ENCODE results near the gene PPL. TPM values are rescaled to one million over a fixed set of nuclear protein-coding genes. Genes with fewer than 3 reads are reported as not detected.
A peak's percentile ranks its signal among the peaks of the same experiment; 100 is the strongest.

The PPL gene
- total and polyA plus RNA-seq, 2 experiments from 2014 or later: 32.8 to 44.5 TPM

GRCh38 chr16:4940719-4941118 lies 3.8 kb upstream of the PPL start:
- Histone ChIP-seq H3K4me3 (no peak overlapping the region), H3K79me2 (peaks cover 4% of the 10 kb centered on the region), H3K36me3 (replicated peaks; ENCODE audit: insufficient read depth, low read depth) (no peaks in the 10 kb centered on the region), H3K27me3 (no peaks in the 10 kb centered on the region), H4K20me1 (ENCODE audit: insufficient read depth, poor library complexity, severe bottlenecking) (no peaks in the 10 kb centered on the region), H3K9me2 (replicated peaks; ENCODE audit: insufficient read depth) (no peaks in the 10 kb centered on the region), H3K4me1 (ENCODE audit: insufficient read depth) (peaks cover 42% of the 10 kb centered on the region), H3K27ac (no peak overlapping the region), H2AFZ (no peak overlapping the region), H3K9me3 (ENCODE audit: low read depth) (no peaks in the 10 kb centered on the region), H3K4me2 (no peak overlapping the region)
- no peak for DNase-seq (ENCODE audit: low spot score)
- WGBS (ENCODE audit: low lambda C conversion rate, missing lambda C conversion rate): 73% methylated on average over 7 of the region's 7 CpGs
- no peak for TF ChIP-seq EZH2phosphoT487 (IDR thresholded peaks at IDR 0.05; ENCODE audit: low read depth, severe bottlenecking, unreplicated experiment)

DNA sequence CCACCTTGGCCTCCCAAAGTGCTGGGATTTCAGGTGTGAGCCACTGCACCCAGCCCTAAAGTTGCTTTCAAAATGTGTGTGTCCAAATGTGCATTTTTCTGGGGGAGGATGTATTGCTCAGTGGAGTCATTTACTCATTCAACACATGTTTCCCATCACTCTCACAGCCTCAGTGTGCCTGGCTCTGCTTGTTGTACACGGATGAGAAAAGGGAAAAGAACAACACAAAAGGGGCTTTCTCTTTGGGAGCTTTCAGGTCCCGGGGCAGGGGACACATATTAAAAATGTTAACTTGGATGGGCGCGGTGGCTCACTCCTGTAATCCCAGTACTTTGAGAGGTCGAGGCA lies 1.7 kb upstream of the PPL start:
- Histone ChIP-seq H3K79me2 (peaks cover 24% of the 10 kb centered on the region), H3K9me2 (replicated peaks; ENCODE audit: insufficient read depth) (no peaks in the 10 kb centered on the region), H3K4me2 (no peak overlapping the region), H3K36me3 (replicated peaks; ENCODE audit: insufficient read depth, low read depth) (no peaks in the 10 kb centered on the region), H3K9me3 (ENCODE audit: low read depth) (no peaks in the 10 kb centered on the region), H2AFZ (no peak overlapping the region), H3K27me3 (no peaks in the 10 kb centered on the region), H3K4me1 (ENCODE audit: insufficient read depth) (peaks cover 27% of the 10 kb centered on the region), H3K4me3 (no peak overlapping the region), H4K20me1 (ENCODE audit: insufficient read depth, poor library complexity, severe bottlenecking) (peaks cover 2% of the 10 kb centered on the region), H3K27ac (no peak overlapping the region)
- TF ChIP-seq EZH2 (IDR thresholded peaks at IDR 0.05; ENCODE audit: borderline replicate concordance) (no peak), EZH2phosphoT487 (IDR thresholded peaks at IDR 0.05; ENCODE audit: low read depth, severe bottlenecking, unreplicated experiment) (no peak)
- TF ChIP-seq, protein P1, sequence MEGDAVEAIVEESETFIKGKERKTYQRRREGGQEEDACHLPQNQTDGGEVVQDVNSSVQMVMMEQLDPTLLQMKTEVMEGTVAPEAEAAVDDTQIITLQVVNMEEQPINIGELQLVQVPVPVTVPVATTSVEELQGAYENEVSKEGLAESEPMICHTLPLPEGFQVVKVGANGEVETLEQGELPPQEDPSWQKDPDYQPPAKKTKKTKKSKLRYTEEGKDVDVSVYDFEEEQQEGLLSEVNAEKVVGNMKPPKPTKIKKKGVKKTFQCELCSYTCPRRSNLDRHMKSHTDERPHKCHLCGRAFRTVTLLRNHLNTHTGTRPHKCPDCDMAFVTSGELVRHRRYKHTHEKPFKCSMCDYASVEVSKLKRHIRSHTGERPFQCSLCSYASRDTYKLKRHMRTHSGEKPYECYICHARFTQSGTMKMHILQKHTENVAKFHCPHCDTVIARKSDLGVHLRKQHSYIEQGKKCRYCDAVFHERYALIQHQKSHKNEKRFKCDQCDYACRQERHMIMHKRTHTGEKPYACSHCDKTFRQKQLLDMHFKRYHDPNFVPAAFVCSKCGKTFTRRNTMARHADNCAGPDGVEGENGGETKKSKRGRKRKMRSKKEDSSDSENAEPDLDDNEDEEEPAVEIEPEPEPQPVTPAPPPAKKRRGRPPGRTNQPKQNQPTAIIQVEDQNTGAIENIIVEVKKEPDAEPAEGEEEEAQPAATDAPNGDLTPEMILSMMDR (IDR thresholded peaks at IDR 0.05; ENCODE audit: poor library complexity): no peak
- WGBS (ENCODE audit: low lambda C conversion rate, missing lambda C conversion rate): 89% methylated on average over 5 of the region's 5 CpGs
- no peak for DNase-seq (ENCODE audit: low spot score)

- TF ChIP-seq, protein P1 (IDR thresholded peaks at IDR 0.05; ENCODE audit: poor library complexity): no peak
- TF ChIP-seq EZH2 (IDR thresholded peaks at IDR 0.05; ENCODE audit: borderline replicate concordance) (no peak), EZH2phosphoT487 (IDR thresholded peaks at IDR 0.05; ENCODE audit: low read depth, severe bottlenecking, unreplicated experiment) (no peak)
- Histone ChIP-seq H3K4me3 (no peak overlapping the region), H3K36me3 (replicated peaks; ENCODE audit: insufficient read depth, low read depth) (no peaks in the 10 kb centered on the region), H3K4me1 (ENCODE audit: insufficient read depth) (peaks cover 21% of the 10 kb centered on the region), H2AFZ (no peak overlapping the region), H3K27me3 (no peaks in the 10 kb centered on the region), H3K27ac (peak overlapping the region; percentile 94), H3K79me2 (peaks cover 30% of the 10 kb centered on the region), H3K9me2 (replicated peaks; ENCODE audit: insufficient read depth) (no peaks in the 10 kb centered on the region), H3K9me3 (ENCODE audit: low read depth) (no peaks in the 10 kb centered on the region), H4K20me1 (ENCODE audit: insufficient read depth, poor library complexity, severe bottlenecking) (peaks cover 2% of the 10 kb centered on the region), H3K4me2 (peak overlapping the region; percentile 92)
- DNase-seq (ENCODE audit: low spot score): peak; percentile 13
- WGBS (ENCODE audit: low lambda C conversion rate, missing lambda C conversion rate): 91% methylated on average over 16 of the region's 16 CpGs
Measured at GRCh38 chr16:4937782-4938682, 1.1 kb upstream of the PPL start.

Measured in hepatocyte (in vitro differentiated cells).